Effector memory CD4-positive, alpha-beta T cell (primary cell): Measurements from ENCODE around the gene PTX4.
A peak's percentile ranks its signal among the peaks of the same experiment; 100 is the strongest.

ENCODE experiments used
- DNase-seq, 3 donors: peaks; one replicate each; pipeline ENCODE4 v3.0.0-alpha.2; 2020
- H3K27ac ChIP-seq: 2 replicates; pipeline ENCODE4 v1.7.0; 2013; ENCODE audit warnings: mild to moderate bottlenecking, low read length, moderate library complexity; ENCODE audit not compliant: insufficient read depth, poor library complexity, severe bottlenecking
- H3K27me3 ChIP-seq: replicated peaks from 2 replicates; pipeline ENCODE4 v1.7.0; 2013; ENCODE audit warnings: mild to moderate bottlenecking, low read length; ENCODE audit not compliant: insufficient read depth, control insufficient read depth, poor library complexity, severe bottlenecking
- H3K36me3 ChIP-seq: 2 replicates; pipeline ENCODE4 v1.7.0; 2013; ENCODE audit warnings: mild to moderate bottlenecking, low read length, moderate library complexity; ENCODE audit not compliant: control insufficient read depth, insufficient read depth
- H3K4me1 ChIP-seq: 2 replicates; pipeline ENCODE4 v1.7.0; 2013; ENCODE audit warnings: low read length, mild to moderate bottlenecking; ENCODE audit not compliant: control insufficient read depth, insufficient read depth, poor library complexity, severe bottlenecking
- H3K4me3 ChIP-seq: 2 replicates; pipeline ENCODE4 v1.7.0; 2013; ENCODE audit warnings: low read length, low read depth, mild to moderate bottlenecking; ENCODE audit not compliant: insufficient read depth, poor library complexity, severe bottlenecking
- H3K9me3 ChIP-seq: 2 replicates; pipeline ENCODE4 v1.7.0; 2013; ENCODE audit warnings: mild to moderate bottlenecking, low read length, moderate library complexity; ENCODE audit not compliant: control insufficient read depth

The PTX4 gene

GRCh38 chr16:1493746-1494094, 5.0 kb upstream of the PTX4 start:
- Histone ChIP-seq H3K9me3 (no peaks in the 10 kb centered on the region), H3K4me1 (peaks cover 16% of the 10 kb centered on the region), H3K27ac (peak overlapping the region; percentile 81), H3K27me3 (no peaks in the 10 kb centered on the region), H3K36me3 (peaks cover 21% of the 10 kb centered on the region), H3K4me3 (peak overlapping the region; percentile 83)
- DNase-seq, result no peak

GRCh38 chr16:1492923-1493745, 4.4 kb upstream of the PTX4 start, which contains the start of gene TELO2:
Gene TELO2, plus strand, starts transcription at chr16:1493360. Its CDS starts 922 bp downstream, at chr16:1494282.
- Histone ChIP-seq H3K4me1 (peaks cover 16% of the 10 kb centered on the region), H3K36me3 (peaks cover 21% of the 10 kb centered on the region), H3K4me3 (peak within 1 kb of the TSS; percentile 83), H3K9me3 (no peaks in the 10 kb centered on the region), H3K27me3 (no peaks in the 10 kb centered on the region), H3K27ac (peak within 1 kb of the TSS; percentile 81)
- peak; percentile 76 to 84 (median 84) for DNase-seq

GRCh38 chr16:1492082-1492922, 3.6 kb upstream of the PTX4 start:
- Histone ChIP-seq H3K27me3 (no peaks in the 10 kb centered on the region), H3K4me1 (peaks cover 16% of the 10 kb centered on the region), H3K27ac (peak overlapping the region; percentile 81), H3K36me3 (peaks cover 16% of the 10 kb centered on the region), H3K4me3 (peak overlapping the region; percentile 83), H3K9me3 (no peaks in the 10 kb centered on the region)
- DNase-seq, result no peak

DNA sequence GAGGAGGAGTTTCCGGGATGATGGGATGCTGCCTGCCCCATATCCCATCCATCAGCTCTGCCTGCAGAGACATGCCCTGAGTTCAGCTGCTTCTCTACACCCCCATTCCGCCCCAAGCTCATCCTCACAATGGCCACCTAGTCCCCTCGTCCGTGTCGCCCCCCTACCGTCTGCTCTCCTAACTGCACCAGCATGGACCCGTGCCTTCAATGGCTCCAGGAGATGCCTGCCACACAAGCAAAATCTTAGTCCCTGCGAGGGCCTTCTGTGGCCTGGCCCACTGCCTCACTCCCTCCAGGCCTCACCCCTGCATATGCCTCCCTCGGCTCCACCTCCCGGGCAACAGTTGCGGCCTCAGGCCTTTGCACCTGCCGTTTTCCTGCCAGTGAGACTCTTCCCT, 2.6 kb upstream of the PTX4 start:
- peaks cover 7% of the 10 kb centered on the region for H3K36me3 ChIP-seq
- H3K4me1 ChIP-seq, result peaks cover 16% of the 10 kb centered on the region
- H3K4me3 ChIP-seq, result no peak overlapping the region
- H3K27me3 ChIP-seq, result no peaks in the 10 kb centered on the region
- H3K27ac ChIP-seq, result no peak overlapping the region
- no peaks in the 10 kb centered on the region for H3K9me3 ChIP-seq
- DNase-seq, result no peak

GRCh38 chr16:1489077-1489476, 333 bp upstream of the PTX4 start:
- no peak overlapping the region for H3K27ac ChIP-seq

GRCh38 chr16:1488054-1488601, 616 bp downstream of the PTX4 start:
- Histone ChIP-seq H3K27me3 (no peaks in the 10 kb centered on the region), H3K9me3 (no peaks in the 10 kb centered on the region), H3K4me1 (peaks cover 7% of the 10 kb centered on the region), H3K36me3 (no peaks in the 10 kb centered on the region), H3K27ac (no peak overlapping the region), H3K4me3 (no peak overlapping the region)
- DNase-seq, result no peak

More at GRCh38 chr16:1489077-1489476, 333 bp upstream of the PTX4 start:
- Histone ChIP-seq H3K36me3 (no peaks in the 10 kb centered on the region), H3K4me1 (peaks cover 12% of the 10 kb centered on the region), H3K27me3 (no peaks in the 10 kb centered on the region), H3K4me3 (no peak overlapping the region), H3K9me3 (no peaks in the 10 kb centered on the region)
- no peak for DNase-seq

- DNase-seq, result no peak
- no peaks in the 10 kb centered on the region for H3K27me3 ChIP-seq
- no peaks in the 10 kb centered on the region for H3K36me3 ChIP-seq
- peaks cover 2% of the 10 kb centered on the region for H3K4me1 ChIP-seq
- no peaks in the 10 kb centered on the region for H3K9me3 ChIP-seq
- no peak overlapping the region for H3K4me3 ChIP-seq
- no peak overlapping the region for H3K27ac ChIP-seq
Observed at GRCh38 chr16:1487395-1488053, 1.2 kb downstream of the PTX4 start.

- DNase-seq, result no peak
- Histone ChIP-seq H3K36me3 (no peaks in the 10 kb centered on the region), H3K27me3 (no peaks in the 10 kb centered on the region), H3K4me3 (no peak overlapping the region), H3K9me3 (no peaks in the 10 kb centered on the region), H3K27ac (no peak overlapping the region), H3K4me1 (no peaks in the 10 kb centered on the region)
Observed at GRCh38 chr16:1486551-1487390, 2.0 kb downstream of the PTX4 start.

- no peaks in the 10 kb centered on the region for H3K27me3 ChIP-seq
- H3K9me3 ChIP-seq, result no peaks in the 10 kb centered on the region
- DNase-seq, result no peak
- no peak overlapping the region for H3K4me3 ChIP-seq
- no peak overlapping the region for H3K27ac ChIP-seq
- no peaks in the 10 kb centered on the region for H3K4me1 ChIP-seq
- H3K36me3 ChIP-seq, result no peaks in the 10 kb centered on the region
Observed at GRCh38 chr16:1485847-1486496, 2.8 kb downstream of the PTX4 start.
